ENCODE results near the gene PRKAR2B.

GRCh38 chr7:107206136-107206535, 161.6 kb downstream of the PRKAR2B start:
- TF ChIP-seq CTCF (IDR thresholded peaks at IDR 0.05): no peak
- TF ChIP-seq POLR2A (IDR thresholded peaks at IDR 0.05): no peak

Measured in body of pancreas (tissue), 4 donors.